ENCODE results near the gene KDELR3. TPM values are rescaled to one million over a fixed set of nuclear protein-coding genes. Genes with fewer than 3 reads are reported as not detected.

KDELR3 gene
- 10 to 100 TPM in 1 of 4 donors, 1 to 10 TPM in 2, not detected in 1; 5.6 to 12.5 (median 8.7) TPM for total RNA-seq

DNA sequence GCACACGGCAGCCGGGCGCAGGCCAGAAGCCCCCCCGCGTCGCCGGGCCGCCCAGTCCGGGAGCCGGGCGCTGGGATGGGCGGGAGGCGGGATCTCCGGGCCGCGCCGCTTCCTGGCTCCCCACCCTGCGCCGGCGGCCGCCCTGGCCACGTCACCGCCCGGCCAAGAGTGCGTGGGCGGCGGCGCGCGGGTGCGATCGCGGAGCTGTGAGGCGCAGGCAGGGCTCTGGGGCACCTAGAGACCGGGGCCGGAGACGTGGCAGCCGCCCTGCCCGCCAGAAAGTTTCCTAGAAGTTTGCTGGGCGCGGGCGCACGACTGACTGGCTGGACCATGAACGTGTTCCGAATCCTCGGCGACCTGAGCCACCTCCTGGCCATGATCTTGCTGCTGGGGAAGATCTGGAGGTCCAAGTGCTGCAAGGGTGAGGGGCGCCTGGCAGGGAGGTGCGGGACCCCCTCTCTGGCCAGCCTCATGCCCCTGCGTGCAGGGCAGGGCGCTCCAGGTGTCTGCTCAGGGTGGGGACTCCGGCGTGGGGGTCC is at the start of gene KDELR3:
TSS of gene KDELR3 (plus strand) at position 193 of the 539 bp plus-strand sequence. CDS start at position 331, 138 bp downstream.
- intact Hi-C loops (cut with DNase I; ENCODE audit: low total_unique reads) (no loop called here), in situ Hi-C loops (cut with MboI; ENCODE audit: low pct_ligation_motif_present in 1 of 4, low pct_unique_long_range_greater_than_20kb in 1 of 4, low sequenced_read_pairs in 3 of 4) (no loop called here)
- Histone ChIP-seq H3K4me3 (peak within 1 kb of the TSS; percentile 33 to 60 (median 49)), H3K9me3 (no peaks in the 10 kb centered on the region), H3K36me3 (no peaks in the 10 kb centered on the region), H3K27ac (peak within 1 kb of the TSS in 3 of 4 donors; percentile 45 to 66 (median 62)), H3K4me1 (peaks cover 0 to 18% (median 14%) of the 10 kb centered on the region in 4 donors), H3K27me3 (peaks cover 36% of the 10 kb centered on the region)
- 4% methylated on average over 18 of the region's 53 CpGs; no CpG with 5 or more reads in 1 of the 2 donors for WGBS, 2 donors (ENCODE audit: low coverage in 1 of 2)
- peak; percentile 80 for DNase-seq
- TF ChIP-seq CTCF (IDR thresholded peaks at IDR 0.05) (no peak), POLR2A (IDR thresholded peaks at IDR 0.05) (peak; percentile 43), POLR2AphosphoS5 (IDR thresholded peaks at IDR 0.05) (peak in 2 of 3 donors; percentile 37 to 61), EP300 (IDR thresholded peaks at IDR 0.05; ENCODE audit: low read depth) (no peak)

DNA sequence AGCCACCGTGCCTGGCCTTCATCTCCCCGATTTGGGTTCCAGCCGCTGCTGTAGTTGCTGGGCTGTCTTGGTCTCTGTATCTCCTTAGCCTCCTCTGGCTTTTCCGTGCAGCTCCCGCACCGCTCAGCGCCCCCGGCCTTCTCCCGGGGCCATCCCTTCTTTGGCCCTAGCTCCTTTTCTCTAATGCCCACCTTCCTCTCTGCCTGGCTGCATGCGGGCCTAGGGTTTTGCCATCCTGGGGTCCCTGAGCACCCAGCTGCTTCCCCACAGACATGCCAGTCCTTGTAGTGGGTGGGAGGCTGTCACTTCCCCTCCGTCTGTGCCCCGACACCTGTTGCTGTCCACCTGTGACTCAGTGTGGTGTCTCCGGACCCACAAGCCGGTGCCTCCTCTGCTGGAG is 49.3 kb upstream of the KDELR3 start:
- Histone ChIP-seq H3K27ac (no peak overlapping the region), H3K4me1 (peaks cover 0 to 3% (median under 1%) of the 10 kb centered on the region in 4 donors), H3K27me3 (no peaks in the 10 kb centered on the region), H3K4me3 (no peak overlapping the region), H3K9me3 (no peaks in the 10 kb centered on the region), H3K36me3 (no peaks in the 10 kb centered on the region)
- TF ChIP-seq CTCF (IDR thresholded peaks at IDR 0.05) (no peak), EP300 (IDR thresholded peaks at IDR 0.05; ENCODE audit: low read depth) (no peak), POLR2A (IDR thresholded peaks at IDR 0.05) (no peak), POLR2AphosphoS5 (IDR thresholded peaks at IDR 0.05) (no peak)
- intact Hi-C loops (cut with DNase I; ENCODE audit: low total_unique reads) = no loop called here
- in situ Hi-C loops (cut with MboI; ENCODE audit: low pct_ligation_motif_present in 1 of 4, low pct_unique_long_range_greater_than_20kb in 1 of 4, low sequenced_read_pairs in 3 of 4) = loop anchor here in 1 of 4 donors (25.0 kb wide), 1 partner anchor 106 kb away; the partner anchor contains the start of gene CSNK1E
- no peak for DNase-seq
- 86 to 97% methylated on average over 10 to 14 of the region's 14 CpGs for WGBS, 2 donors (ENCODE audit: low coverage in 1 of 2)

DNA sequence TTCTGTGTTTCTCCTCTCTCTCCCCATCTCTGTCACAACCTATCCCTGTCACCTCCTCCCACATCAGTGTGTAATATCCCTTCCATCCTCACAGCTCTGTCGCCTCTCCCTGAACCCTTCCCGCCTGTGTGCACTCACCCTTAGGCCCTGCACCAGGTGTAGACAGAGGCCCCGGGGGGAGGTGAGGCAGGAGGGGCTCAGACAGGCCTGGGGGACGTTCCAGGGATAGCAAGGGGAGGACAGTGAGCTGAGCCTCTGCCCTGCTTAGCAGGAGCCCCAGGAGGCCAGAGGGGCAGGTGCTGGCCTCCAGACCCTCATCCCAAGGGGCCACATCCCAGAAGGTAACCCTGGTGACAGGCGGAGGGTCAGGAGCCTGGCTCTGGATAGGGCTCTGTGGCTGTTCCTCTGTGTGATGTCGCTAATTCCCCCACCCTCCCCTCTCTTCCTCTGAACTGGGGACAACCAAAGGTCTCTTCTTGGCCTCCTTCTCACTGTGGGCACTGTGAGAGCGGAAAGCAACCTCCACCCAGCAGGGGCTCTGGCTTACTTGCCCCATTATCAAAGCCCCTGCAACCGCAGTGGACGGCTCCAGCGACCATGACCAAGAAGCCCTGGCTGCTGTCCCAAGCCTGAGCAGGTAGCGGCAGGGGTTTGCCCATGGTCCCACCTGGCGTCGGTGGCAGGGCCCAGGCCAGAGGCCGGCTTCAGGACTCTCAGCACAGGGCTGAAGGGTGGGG is 48.6 kb upstream of the KDELR3 start:
- no peak for DNase-seq
- intact Hi-C loops (cut with DNase I; ENCODE audit: low total_unique reads) (no loop called here), in situ Hi-C loops (cut with MboI; ENCODE audit: low pct_ligation_motif_present in 1 of 4, low pct_unique_long_range_greater_than_20kb in 1 of 4, low sequenced_read_pairs in 3 of 4) (loop anchor here in 1 of 4 donors (25.0 kb wide), 1 partner anchor 107 kb away; the partner anchor contains the start of gene CSNK1E)
- TF ChIP-seq POLR2AphosphoS5 (IDR thresholded peaks at IDR 0.05) = no peak
- TF ChIP-seq CTCF (IDR thresholded peaks at IDR 0.05) = no peak
- TF ChIP-seq EP300 (IDR thresholded peaks at IDR 0.05; ENCODE audit: low read depth) = no peak
- TF ChIP-seq POLR2A (IDR thresholded peaks at IDR 0.05) = no peak
- no peaks in the 10 kb centered on the region for H3K27me3 ChIP-seq
- no peak overlapping the region for H3K4me3 ChIP-seq
- WGBS, 2 donors (ENCODE audit: low coverage in 1 of 2) = 50 to 89% methylated on average over 1 to 14 of the region's 14 CpGs
- H3K27ac ChIP-seq = no peak overlapping the region
- no peaks in the 10 kb centered on the region for H3K9me3 ChIP-seq
- H3K4me1 ChIP-seq = peaks cover 0 to 8% (median 4%) of the 10 kb centered on the region in 4 donors
- H3K36me3 ChIP-seq = no peaks in the 10 kb centered on the region

DNA sequence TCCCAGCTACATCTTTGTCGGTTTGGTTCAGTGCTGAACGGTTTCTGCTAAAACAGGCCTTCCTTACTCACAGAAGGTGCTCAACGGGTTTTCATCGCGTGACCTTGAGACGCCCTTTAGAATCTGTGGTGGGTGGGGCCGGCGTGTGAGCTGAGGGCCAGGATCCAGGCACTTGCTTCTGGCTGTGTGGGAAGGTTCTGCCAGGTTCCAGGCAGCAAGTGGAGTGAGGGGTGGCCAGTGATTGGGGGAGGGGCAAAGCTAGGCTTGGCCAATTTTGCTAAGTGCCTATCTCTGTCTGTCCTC is 48.1 kb upstream of the KDELR3 start:
- no peak for DNase-seq
- TF ChIP-seq EP300 (IDR thresholded peaks at IDR 0.05; ENCODE audit: low read depth) (no peak), POLR2AphosphoS5 (IDR thresholded peaks at IDR 0.05) (no peak), POLR2A (IDR thresholded peaks at IDR 0.05) (no peak), CTCF (IDR thresholded peaks at IDR 0.05) (no peak)
- WGBS, 2 donors (ENCODE audit: low coverage in 1 of 2) = 82% methylated on average over 8 of the region's 8 CpGs; no CpG with 5 or more reads in 1 of the 2 donors
- no peak overlapping the region for H3K4me3 ChIP-seq
- peaks cover 0 to 11% (median 7%) of the 10 kb centered on the region in 4 donors for H3K4me1 ChIP-seq
- H3K27me3 ChIP-seq = no peaks in the 10 kb centered on the region
- no peak overlapping the region for H3K27ac ChIP-seq
- no peaks in the 10 kb centered on the region for H3K9me3 ChIP-seq
- no peaks in the 10 kb centered on the region for H3K36me3 ChIP-seq
- in situ Hi-C loops (cut with MboI; ENCODE audit: low pct_ligation_motif_present in 1 of 4, low pct_unique_long_range_greater_than_20kb in 1 of 4, low sequenced_read_pairs in 3 of 4) = loop anchor here in 1 of 4 donors (25.0 kb wide), 1 partner anchor 108 kb away; the partner anchor contains the start of gene CSNK1E
- intact Hi-C loops (cut with DNase I; ENCODE audit: low total_unique reads) = no loop called here
